GM12864 (cell line): ENCODE results near the gene TPBG.
A peak's percentile ranks its signal among the peaks of the same experiment; 100 is the strongest.

Experiments used
- DNase-seq: peaks from one replicate; pipeline ENCODE4 v3.0.0-alpha.2; 2011; ENCODE audit warnings: low read depth
- H3K4me3 ChIP-seq: 2 replicates; pipeline ENCODE4 v1.5.1; 2011; ENCODE audit warnings: mild to moderate bottlenecking, low read depth, low read length, control low read depth
- CTCF ChIP-seq: IDR thresholded peaks from 2 replicates; pipeline ENCODE4 v1.5.1; 2011; ENCODE audit warnings: low read depth, mild to moderate bottlenecking, moderate library complexity, low read length, control low read depth, inconsistent platforms; ENCODE audit errors: missing control alignments

TPBG gene

GRCh38 chr6:82364087-82365015 lies 734 bp downstream of the TPBG start:
- TF ChIP-seq CTCF = no peak
- DNase-seq = no peak
- H3K4me3 ChIP-seq = peak overlapping the region; percentile 49

GRCh38 chr6:82365016-82365795 lies 1.6 kb downstream of the TPBG start:
- no peak for DNase-seq
- H3K4me3 ChIP-seq = peak overlapping the region; percentile 49
- no peak for TF ChIP-seq CTCF

- TF ChIP-seq CTCF = no peak
- no peak overlapping the region for H3K4me3 ChIP-seq
Measured at GRCh38 chr6:82367704-82368103, 4.1 kb downstream of the TPBG start.

GRCh38 chr6:82370788-82371187 lies 7.2 kb downstream of the TPBG start:
- no peak overlapping the region for H3K4me3 ChIP-seq
- DNase-seq = no peak
- no peak for TF ChIP-seq CTCF

More at GRCh38 chr6:82367704-82368103, 4.1 kb downstream of the TPBG start:
- no peak for DNase-seq

- no peak for TF ChIP-seq CTCF
- H3K4me3 ChIP-seq = no peak overlapping the region
Measured at GRCh38 chr6:82371799-82372546, 8.4 kb downstream of the TPBG start.

GRCh38 chr6:82372656-82373055 lies 9.0 kb downstream of the TPBG start:
- no peak for TF ChIP-seq CTCF
- DNase-seq = no peak
- H3K4me3 ChIP-seq = no peak overlapping the region

More at GRCh38 chr6:82371799-82372546, 8.4 kb downstream of the TPBG start:
- DNase-seq = no peak
